CD4-positive, alpha-beta T cell treated with Interleukin-6 at 100 ng/mL for 8 hours (primary cell): ENCODE results near the gene HEATR9.

Source experiments
- DNase-seq: peaks from one replicate; pipeline ENCODE4 v3.0.0-alpha.2; 2020; ENCODE audit warnings: mixed read lengths, low spot score

Gene HEATR9

DNA sequence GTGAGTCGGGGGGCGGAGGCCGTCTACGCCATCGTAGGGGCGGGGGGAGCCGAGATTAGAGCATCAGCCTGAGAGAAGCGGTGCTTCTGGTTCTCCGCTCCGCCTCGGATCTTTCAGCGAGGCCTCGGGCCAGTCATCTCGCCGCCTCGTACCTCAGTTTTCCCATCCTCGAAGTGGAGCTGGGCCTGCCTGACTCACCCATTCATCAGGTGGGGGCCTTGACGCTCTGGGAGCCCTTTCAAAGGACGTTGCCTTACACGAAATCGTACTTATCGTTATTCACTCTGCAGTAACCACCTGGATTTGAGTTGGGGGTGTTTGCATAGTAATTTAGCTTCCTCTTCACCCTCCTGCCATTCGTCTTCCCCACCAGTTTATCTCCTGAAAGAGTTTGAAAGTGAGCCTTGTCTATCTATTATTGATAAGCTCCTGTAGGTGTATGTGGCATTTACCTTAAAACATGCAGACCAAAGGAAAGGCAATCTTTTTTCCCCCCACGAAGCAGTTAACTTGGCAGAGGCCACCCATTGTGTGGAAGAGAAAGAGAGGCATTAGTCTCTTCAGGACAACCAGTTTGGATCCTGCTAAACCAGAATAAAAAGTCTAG lies 58.7 kb downstream of the HEATR9 start:
- DNase-seq = peak; percentile 6

DNA sequence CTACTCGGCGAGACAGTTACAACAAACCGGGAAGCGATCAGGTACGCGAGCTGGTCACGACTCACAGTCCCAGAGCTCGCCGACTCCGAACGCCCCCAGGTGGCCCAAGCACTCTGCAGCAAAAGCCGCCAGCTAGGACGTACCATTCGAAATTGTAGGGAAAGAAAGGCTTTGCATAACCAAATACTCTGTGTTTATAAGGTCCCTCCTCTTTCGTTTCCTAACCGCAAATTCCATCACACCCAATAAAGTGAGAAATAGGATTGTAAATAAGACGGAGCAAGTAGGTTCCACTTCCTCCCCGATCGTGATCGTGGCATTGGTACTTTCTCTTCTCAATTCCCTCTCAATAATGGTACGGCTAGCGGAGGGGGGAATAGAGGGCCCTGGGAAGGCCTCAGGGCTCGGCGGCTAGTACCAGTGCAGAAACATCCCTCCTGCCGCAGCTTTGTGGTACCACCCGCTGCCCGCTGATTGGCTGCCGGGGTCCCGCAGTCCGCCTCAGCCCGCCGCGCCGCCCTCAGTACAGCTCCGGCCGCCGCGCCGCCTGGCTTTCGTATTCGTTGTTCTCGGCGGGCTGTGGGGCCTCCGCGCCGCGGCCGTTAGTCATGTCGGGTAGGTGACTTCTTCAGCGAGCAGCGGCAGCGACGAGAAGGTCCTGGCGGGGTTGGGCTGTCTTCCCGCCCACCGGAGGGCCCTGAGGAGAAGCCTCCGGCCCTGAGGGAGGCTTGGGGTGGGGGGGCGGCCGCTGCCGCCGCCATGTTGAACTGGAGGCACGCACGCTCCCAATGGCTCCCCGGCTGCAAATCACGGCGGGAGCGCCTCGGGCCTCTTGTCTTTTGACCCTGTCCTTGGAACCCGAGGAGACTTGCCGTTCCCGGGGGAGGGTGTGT lies 59.5 kb downstream of the HEATR9 start, which contains the start of gene TAF15:
Gene TAF15, plus strand, starts transcription at position 523 of the 893 bp plus-strand sequence. Its CDS starts 86 bp downstream, at position 609.
- DNase-seq = peak; percentile 97

DNA sequence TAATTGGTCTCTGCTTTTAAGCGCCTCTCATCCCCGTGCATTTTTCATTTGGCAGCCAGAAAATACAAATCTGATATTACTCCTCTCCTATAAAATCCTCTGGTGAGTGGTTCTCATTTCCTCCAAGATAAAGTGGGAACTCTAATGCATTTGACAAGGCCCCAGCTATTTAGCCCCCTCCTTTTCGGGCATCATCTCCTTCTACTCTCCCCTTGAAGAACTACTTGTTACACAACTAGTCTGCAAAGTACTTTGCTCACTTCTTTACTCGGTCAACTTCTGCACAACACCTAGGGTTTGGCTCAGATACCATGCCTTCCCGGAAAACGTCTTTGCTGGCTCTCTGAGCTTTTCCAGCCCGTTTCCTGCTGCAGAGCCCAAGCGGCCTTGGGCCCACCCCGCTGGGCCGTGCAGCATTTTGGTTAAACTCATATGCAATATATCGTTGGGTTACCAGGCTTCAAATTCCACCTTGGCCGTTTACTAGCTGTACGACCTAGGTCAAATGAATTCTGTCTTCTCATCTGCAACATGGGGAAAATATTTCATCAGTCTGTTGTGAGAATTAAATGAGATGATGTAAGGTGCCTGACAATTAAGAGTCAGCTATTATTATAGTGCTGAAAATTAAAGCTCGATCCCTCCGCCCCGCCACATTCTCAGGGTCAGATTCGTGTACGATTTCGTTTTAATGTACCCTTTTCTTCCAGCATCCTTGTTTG lies 60.3 kb downstream of the HEATR9 start:
- DNase-seq = no peak

DNA sequence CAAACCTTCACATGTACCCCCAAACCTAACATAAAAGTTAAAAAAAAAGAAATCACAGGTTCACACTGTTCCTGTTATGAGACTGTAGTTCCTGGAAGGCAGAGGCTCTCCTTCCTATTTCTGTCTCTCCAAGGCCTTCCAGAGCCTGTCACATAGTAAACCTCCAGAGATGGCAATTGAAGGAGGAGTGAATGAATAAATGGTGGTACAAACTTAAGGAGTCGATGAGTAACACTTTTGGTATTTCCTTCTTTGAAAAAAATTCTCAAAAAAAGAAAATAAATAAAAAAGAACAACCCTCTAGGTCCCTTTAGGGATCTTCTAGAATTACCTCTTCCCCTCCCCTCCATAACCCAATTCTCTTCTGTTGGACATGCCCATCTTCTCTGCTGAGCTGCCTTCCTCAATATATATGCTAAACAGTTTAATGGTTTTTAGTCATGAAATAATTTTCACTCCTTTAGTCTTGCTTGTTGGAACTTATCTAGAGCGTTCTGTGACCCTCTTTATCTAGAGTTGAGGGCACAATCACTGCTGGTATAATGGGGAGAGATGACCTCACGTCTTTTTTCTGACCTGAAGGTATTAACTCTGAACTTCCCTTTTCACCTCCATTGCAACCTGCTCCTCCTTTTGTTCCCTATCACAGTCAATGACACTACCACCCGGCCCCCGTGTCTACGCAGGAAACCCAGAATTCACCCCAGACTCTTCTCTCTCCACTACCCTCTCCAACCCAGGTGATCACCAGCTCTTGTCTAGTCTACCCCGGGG lies 61.1 kb downstream of the HEATR9 start:
- DNase-seq = no peak
